ENCODE results near the gene PHF21A.

- no peak for TF ChIP-seq CTCF (IDR thresholded peaks at IDR 0.05)
- TF ChIP-seq POLR2A (IDR thresholded peaks at IDR 0.05): no peak
Observed at GRCh38 chr11:46057489-46057888, 63.8 kb downstream of the PHF21A start.
